Body of pancreas (tissue), 4 donors: ENCODE results near the gene STYXL2. TPM values are rescaled to one million over a fixed set of nuclear protein-coding genes. Genes with fewer than 3 reads are reported as not detected.

Experiments
- ATAC-seq: fragments of 150-250 bp; one replicate; pipeline ENCODE4 v1.9.1; 2016
- DNase-seq, 4 donors: peaks; one replicate each; pipeline ENCODE4 v3.0.0-alpha.2; 2019
- H3K27ac ChIP-seq, 4 donors: fragments of 200-600 bp; sonication (generic); 1 replicate in 3 of 4; 2 replicates in 1 of 4; pipeline versions ENCODE4 v1.5.1 to v1.6.1; 2016 to 2019; ENCODE audit warnings: mild to moderate bottlenecking in 1 of 4, mixed read lengths in 1 of 4, moderate library complexity in 1 of 4
- H3K27me3 ChIP-seq, 2 donors: fragments of 200-600 bp; sonication (generic); one replicate each; pipeline ENCODE4 v1.6.0; 2016; ENCODE audit warnings: mild to moderate bottlenecking in 1 of 2
- H3K36me3 ChIP-seq, 2 donors: fragments of 200-600 bp; sonication (generic); replicated peaks in 1 of 2; 2 replicates each; pipeline ENCODE4 v1.5.1; 2016; ENCODE audit warnings: low read depth in 2 of 2; ENCODE audit not compliant: insufficient read depth in 1 of 2
- H3K4me1 ChIP-seq: fragments of 200-600 bp; sonication (generic); one replicate; pipeline ENCODE4 v1.6.0; 2016
- H3K4me3 ChIP-seq, 2 donors: fragments of 200-600 bp; sonication (generic); 1 replicate in 1 of 2; 2 replicates in 1 of 2; pipeline ENCODE4 v1.5.1; 2016 to 2019
- H3K9me3 ChIP-seq, 3 donors: fragments of 200-600 bp; sonication (generic); 1 replicate in 2 of 3; 2 replicates in 1 of 3; pipeline ENCODE4 v1.5.1; 2016
- POLR2A ChIP-seq, 3 donors: fragments of 450-650 bp; IDR thresholded peaks; one replicate each; pipeline ENCODE4 v1.6.1; 2016; ENCODE audit warnings: antibody characterized with exemption in 3 of 3, mild to moderate bottlenecking in 2 of 3
- WGBS, 2 donors: methylation state at CpG; one replicate each; pipeline ENCODE4 v1.1.5; 2017; 5-methylcytosine and 5-hydroxymethylcytosine counted together
- intact Hi-C: fragments of 100-400 bp; cut with DNase I; formaldehyde crosslinking; loops from one replicate; pipeline ENCODE4 v1.15.1; 2023
- total RNA-seq, 2 donors: library from RNA; depleted of rRNA; stranded (reverse); fragments of >200 nt; gene quantifications; one replicate each; pipeline ENCODE4 v1.1.0, GENCODE V29; 2016
- TF ChIP-seq, protein P1 (sequence below), 7 experiments: fragments of 450-650 bp in 4 of 7; fragments of 200-600 bp in 3 of 7; sonication (generic) in 3 of 7; IDR thresholded peaks; one replicate each; pipeline ENCODE4 v1.5.1; 2016 to 2019; ENCODE audit warnings: antibody characterized with exemption in 7 of 7

Gene STYXL2
- total RNA-seq, 2 donors from 2014 or later = not detected

DNA sequence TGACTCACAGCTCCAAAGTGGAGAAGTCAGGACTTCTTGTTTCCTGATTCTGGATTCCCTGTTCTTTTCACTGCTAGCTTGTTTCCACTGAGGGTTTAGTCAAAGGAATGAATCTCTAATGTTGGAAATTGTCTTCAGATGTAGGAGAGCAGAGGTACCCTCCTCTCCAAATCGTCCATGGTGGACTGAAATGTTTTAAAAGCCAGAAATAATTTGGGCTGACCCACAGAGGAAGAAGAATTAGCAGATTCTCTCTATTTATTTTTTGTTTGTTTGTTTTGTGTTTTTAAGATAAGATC, 34.1 kb upstream of the STYXL2 start:
- H3K27ac ChIP-seq = no peak overlapping the region
- ATAC-seq (no peak), DNase-seq (no peak)
- no peaks in the 10 kb centered on the region for H3K27me3 ChIP-seq
- no peak overlapping the region for H3K4me3 ChIP-seq
- 7 to 14% methylated on average over 1 of the region's 1 CpG for WGBS, 2 donors
- peaks cover 6% of the 10 kb centered on the region for H3K4me1 ChIP-seq
- H3K9me3 ChIP-seq = no peaks in the 10 kb centered on the region
- intact Hi-C loops = loop anchor here (5.0 to 10.0 kb wide), 2 partner anchors 152 to 625 kb away; no protein-coding TSS in a partner anchor
- TF ChIP-seq, protein P1, sequence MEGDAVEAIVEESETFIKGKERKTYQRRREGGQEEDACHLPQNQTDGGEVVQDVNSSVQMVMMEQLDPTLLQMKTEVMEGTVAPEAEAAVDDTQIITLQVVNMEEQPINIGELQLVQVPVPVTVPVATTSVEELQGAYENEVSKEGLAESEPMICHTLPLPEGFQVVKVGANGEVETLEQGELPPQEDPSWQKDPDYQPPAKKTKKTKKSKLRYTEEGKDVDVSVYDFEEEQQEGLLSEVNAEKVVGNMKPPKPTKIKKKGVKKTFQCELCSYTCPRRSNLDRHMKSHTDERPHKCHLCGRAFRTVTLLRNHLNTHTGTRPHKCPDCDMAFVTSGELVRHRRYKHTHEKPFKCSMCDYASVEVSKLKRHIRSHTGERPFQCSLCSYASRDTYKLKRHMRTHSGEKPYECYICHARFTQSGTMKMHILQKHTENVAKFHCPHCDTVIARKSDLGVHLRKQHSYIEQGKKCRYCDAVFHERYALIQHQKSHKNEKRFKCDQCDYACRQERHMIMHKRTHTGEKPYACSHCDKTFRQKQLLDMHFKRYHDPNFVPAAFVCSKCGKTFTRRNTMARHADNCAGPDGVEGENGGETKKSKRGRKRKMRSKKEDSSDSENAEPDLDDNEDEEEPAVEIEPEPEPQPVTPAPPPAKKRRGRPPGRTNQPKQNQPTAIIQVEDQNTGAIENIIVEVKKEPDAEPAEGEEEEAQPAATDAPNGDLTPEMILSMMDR (IDR thresholded peaks at IDR 0.05) = no peak
- TF ChIP-seq POLR2A (IDR thresholded peaks at IDR 0.05) = no peak
- H3K36me3 ChIP-seq = no peaks in the 10 kb centered on the region

DNA sequence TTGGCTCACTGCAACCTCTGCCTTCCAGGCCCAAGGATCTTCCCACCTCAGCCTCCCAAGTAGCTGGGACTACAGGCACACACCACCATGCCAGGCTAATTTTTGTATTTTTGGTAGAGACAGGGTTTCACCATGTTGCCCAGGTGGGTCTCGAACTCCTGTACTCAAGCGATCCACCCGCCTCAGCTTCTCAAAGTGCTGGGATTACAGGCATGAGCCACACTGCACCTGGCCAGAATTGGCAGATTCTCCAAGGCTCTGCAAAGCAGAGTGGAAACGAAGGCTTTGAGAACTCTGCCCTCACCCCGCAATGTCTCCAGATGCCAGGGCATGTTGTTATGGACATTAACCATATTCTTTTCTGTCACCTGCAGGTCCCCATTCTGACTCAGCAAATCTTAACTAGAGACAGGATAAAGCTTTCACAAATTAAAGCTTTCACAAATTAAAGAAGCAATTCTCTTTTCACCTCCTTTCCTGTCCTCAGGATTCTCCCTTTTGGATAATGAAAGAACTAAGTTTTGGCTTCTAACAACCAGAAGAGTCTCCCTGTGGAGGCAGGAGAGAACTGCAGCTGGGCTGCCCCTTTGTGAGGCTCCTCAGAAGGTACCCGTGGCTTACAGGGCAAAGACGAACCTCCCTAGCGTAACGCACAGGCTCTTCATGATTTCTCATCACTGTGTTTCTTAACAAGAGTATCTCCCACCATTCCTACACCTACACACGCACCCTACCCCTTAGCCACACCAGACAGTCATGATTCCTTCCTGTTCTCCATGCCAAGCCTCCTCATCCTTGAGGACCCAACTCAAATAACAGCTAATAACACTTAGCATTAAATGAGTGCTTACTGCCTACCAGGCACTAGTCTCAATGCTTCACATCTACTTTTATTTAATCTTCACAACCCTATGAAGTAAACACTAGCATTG, 33.5 kb upstream of the STYXL2 start:
- Histone ChIP-seq H3K27me3 (no peaks in the 10 kb centered on the region), H3K9me3 (no peaks in the 10 kb centered on the region), H3K4me3 (no peak overlapping the region), H3K4me1 (peaks cover 6% of the 10 kb centered on the region), H3K36me3 (no peaks in the 10 kb centered on the region), H3K27ac (no peak overlapping the region)
- ATAC-seq (no peak), DNase-seq (no peak)
- no peak for TF ChIP-seq POLR2A (IDR thresholded peaks at IDR 0.05)
- TF ChIP-seq, protein P1 (IDR thresholded peaks at IDR 0.05) = no peak
- 57 to 58% methylated on average over 10 of the region's 10 CpGs for WGBS, 2 donors
- intact Hi-C loops = loop anchor here (10.0 kb wide), 1 partner anchor 624 kb away; no protein-coding TSS in a partner anchor

DNA sequence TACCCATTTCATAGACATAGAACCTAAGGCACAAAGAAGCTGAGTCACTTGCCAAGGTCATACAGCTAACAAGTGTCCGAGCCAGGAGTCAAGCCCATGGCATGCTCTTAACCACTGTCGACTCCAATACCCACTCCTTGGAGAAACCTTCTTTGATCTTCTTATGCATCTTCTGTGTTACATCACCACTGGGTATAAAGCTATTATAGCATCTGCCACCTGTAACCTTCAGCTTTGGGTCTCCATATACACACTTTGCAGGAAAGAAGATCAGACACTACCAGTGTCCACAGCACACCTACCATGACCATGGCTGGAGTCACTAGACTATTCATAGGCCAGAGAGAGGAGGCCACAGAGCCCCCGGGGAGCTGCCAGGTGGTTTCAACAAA, 32.8 kb upstream of the STYXL2 start:
- no peaks in the 10 kb centered on the region for H3K36me3 ChIP-seq
- H3K27me3 ChIP-seq = no peaks in the 10 kb centered on the region
- no peaks in the 10 kb centered on the region for H3K9me3 ChIP-seq
- no peak overlapping the region for H3K27ac ChIP-seq
- no peak for DNase-seq
- no peak for ATAC-seq
- intact Hi-C loops = loop anchor here (10.0 kb wide), 1 partner anchor 624 kb away; no protein-coding TSS in a partner anchor
- TF ChIP-seq, protein P1 (IDR thresholded peaks at IDR 0.05) = no peak
- TF ChIP-seq POLR2A (IDR thresholded peaks at IDR 0.05) = no peak
- no peak overlapping the region for H3K4me3 ChIP-seq
- 69 to 78% methylated on average over 3 of the region's 3 CpGs for WGBS, 2 donors
- peaks cover 6% of the 10 kb centered on the region for H3K4me1 ChIP-seq

DNA sequence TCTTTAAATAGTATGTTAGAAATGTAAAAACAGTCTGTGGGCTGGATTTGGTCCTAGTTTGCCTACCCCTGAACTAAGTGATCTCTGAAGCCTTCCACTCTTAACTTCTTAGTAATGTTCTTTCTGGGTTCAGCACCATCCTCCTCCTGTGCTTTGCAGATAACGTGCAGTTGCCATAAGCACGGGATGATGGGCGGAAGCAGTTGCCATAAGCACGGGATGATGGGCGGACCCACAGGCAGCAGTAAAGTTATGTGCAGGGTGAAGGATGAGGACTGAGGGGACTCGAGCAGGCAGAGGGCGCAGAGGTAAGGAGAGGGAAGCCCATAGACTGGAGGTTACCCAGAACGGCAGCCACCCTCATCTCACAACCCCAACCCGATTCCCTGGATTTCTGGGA, 29.3 kb upstream of the STYXL2 start:
- H3K9me3 ChIP-seq = no peaks in the 10 kb centered on the region
- DNase-seq (no peak), ATAC-seq (no peak)
- no peaks in the 10 kb centered on the region for H3K36me3 ChIP-seq
- TF ChIP-seq, protein P1 (IDR thresholded peaks at IDR 0.05) = no peak
- H3K27me3 ChIP-seq = no peaks in the 10 kb centered on the region
- peaks cover 5% of the 10 kb centered on the region for H3K4me1 ChIP-seq
- H3K27ac ChIP-seq = no peak overlapping the region
- no peak overlapping the region for H3K4me3 ChIP-seq
- 62 to 69% methylated on average over 9 of the region's 9 CpGs for WGBS, 2 donors
- intact Hi-C loops = loop anchor here (5.0 to 10.0 kb wide), 2 partner anchors 378 to 620 kb away; no protein-coding TSS in a partner anchor
